ENCODE measurements around the gene RNASEH2A. TPM values are rescaled to one million over a fixed set of nuclear protein-coding genes. Genes with fewer than 3 reads are reported as not detected.

RNASEH2A gene
- total and polyA plus RNA-seq, 2 of the 13 experiments (the other 11 are each of a cell fraction or from before 2014, with no cell fraction given): 25.1 to 35.8 TPM

DNA sequence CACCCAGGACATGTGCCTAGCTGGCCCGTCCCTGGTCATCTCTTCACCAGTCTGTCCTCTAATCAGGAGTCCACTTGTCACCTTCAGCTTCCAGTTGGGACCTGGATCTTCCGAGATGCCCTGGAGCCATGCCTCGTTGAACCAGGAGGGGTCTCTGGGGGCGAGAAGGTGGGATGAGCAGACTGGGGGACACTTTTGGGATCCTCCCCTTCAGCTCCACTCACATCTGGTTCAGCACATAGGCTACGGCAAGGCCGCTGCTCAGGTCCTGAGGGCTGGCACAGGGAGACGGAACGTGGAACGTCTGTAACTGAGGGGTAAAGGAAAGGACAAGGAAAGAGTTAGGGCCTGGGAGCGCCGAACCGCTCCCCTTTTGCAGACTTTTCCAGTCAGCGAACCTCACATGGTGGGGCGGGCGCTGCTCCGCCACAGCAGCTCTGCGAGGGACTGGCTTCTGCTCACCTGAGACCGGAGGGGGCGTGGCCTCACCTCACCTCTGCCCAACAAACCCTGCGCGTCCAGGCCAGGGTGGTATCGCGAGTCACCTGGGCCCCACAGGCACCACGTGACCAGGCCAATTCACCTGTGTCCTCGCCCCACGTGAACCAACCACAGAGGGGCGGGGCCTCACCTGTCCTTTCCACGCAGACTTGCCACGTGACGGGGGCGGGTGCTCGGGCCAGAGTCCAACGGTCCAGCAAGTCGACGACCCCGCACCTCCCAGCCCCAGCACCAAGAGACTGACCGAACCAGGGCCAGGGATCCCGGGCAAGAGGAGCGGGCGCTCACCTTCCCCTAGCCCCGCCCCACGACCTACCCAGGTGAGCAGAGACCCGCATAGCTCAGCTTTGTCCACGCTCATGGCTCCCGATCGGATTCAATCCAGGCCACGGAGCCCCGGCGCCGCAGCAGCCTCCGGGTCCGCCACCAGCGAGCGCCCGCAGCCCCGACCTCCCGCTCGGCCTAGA, 31.5 kb upstream of the RNASEH2A start, which contains the start of gene HOOK2 (continued):
- TF ChIP-seq, protein P1, sequence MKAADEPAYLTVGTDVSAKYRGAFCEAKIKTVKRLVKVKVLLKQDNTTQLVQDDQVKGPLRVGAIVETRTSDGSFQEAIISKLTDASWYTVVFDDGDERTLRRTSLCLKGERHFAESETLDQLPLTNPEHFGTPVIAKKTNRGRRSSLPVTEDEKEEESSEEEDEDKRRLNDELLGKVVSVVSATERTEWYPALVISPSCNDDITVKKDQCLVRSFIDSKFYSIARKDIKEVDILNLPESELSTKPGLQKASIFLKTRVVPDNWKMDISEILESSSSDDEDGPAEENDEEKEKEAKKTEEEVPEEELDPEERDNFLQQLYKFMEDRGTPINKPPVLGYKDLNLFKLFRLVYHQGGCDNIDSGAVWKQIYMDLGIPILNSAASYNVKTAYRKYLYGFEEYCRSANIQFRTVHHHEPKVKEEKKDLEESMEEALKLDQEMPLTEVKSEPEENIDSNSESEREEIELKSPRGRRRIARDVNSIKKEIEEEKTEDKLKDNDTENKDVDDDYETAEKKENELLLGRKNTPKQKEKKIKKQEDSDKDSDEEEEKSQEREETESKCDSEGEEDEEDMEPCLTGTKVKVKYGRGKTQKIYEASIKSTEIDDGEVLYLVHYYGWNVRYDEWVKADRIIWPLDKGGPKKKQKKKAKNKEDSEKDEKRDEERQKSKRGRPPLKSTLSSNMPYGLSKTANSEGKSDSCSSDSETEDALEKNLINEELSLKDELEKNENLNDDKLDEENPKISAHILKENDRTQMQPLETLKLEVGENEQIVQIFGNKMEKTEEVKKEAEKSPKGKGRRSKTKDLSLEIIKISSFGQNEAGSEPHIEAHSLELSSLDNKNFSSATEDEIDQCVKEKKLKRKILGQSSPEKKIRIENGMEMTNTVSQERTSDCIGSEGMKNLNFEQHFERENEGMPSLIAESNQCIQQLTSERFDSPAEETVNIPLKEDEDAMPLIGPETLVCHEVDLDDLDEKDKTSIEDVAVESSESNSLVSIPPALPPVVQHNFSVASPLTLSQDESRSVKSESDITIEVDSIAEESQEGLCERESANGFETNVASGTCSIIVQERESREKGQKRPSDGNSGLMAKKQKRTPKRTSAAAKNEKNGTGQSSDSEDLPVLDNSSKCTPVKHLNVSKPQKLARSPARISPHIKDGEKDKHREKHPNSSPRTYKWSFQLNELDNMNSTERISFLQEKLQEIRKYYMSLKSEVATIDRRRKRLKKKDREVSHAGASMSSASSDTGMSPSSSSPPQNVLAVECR (CRISPR knock-in tag; IDR thresholded peaks at IDR 0.05; ENCODE audit: borderline replicate concordance): peak; percentile 74; the same call in 1 of the 2 replicates
- TF ChIP-seq, protein P2, sequence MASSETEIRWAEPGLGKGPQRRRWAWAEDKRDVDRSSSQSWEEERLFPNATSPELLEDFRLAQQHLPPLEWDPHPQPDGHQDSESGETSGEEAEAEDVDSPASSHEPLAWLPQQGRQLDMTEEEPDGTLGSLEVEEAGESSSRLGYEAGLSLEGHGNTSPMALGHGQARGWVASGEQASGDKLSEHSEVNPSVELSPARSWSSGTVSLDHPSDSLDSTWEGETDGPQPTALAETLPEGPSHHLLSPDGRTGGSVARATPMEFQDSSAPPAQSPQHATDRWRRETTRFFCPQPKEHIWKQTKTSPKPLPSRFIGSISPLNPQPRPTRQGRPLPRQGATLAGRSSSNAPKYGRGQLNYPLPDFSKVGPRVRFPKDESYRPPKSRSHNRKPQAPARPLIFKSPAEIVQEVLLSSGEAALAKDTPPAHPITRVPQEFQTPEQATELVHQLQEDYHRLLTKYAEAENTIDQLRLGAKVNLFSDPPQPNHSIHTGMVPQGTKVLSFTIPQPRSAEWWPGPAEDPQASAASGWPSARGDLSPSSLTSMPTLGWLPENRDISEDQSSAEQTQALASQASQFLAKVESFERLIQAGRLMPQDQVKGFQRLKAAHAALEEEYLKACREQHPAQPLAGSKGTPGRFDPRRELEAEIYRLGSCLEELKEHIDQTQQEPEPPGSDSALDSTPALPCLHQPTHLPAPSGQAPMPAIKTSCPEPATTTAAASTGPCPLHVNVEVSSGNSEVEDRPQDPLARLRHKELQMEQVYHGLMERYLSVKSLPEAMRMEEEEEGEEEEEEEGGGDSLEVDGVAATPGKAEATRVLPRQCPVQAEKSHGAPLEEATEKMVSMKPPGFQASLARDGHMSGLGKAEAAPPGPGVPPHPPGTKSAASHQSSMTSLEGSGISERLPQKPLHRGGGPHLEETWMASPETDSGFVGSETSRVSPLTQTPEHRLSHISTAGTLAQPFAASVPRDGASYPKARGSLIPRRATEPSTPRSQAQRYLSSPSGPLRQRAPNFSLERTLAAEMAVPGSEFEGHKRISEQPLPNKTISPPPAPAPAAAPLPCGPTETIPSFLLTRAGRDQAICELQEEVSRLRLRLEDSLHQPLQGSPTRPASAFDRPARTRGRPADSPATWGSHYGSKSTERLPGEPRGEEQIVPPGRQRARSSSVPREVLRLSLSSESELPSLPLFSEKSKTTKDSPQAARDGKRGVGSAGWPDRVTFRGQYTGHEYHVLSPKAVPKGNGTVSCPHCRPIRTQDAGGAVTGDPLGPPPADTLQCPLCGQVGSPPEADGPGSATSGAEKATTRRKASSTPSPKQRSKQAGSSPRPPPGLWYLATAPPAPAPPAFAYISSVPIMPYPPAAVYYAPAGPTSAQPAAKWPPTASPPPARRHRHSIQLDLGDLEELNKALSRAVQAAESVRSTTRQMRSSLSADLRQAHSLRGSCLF (CRISPR knock-in tag; IDR thresholded peaks at IDR 0.05; ENCODE audit: borderline replicate concordance): no peak
- TF ChIP-seq EEA1 (CRISPR knock-in tag; IDR thresholded peaks at IDR 0.05; ENCODE audit: borderline replicate concordance) (no peak), ZNF225 (CRISPR knock-in tag; IDR thresholded peaks at IDR 0.05) (peak; percentile 72), YEATS4 (CRISPR knock-in tag; IDR thresholded peaks at IDR 0.05; ENCODE audit: borderline replicate concordance) (peak; percentile 58; the same call in 1 of the 2 replicates), BHLHE40 (IDR thresholded peaks at IDR 0.05; ENCODE audit: low read length) (no peak), TBL1XR1 (IDR thresholded peaks at IDR 0.05; ENCODE audit: borderline replicate concordance, low read length, partially characterized antibody) (no peak), ZNF773 (CRISPR knock-in tag; IDR thresholded peaks at IDR 0.05; ENCODE audit: borderline replicate concordance) (no peak), ZNF768 (CRISPR knock-in tag; IDR thresholded peaks at IDR 0.05) (peak; percentile 10; the same call in 1 of the 2 replicates), ARNTL (CRISPR knock-in tag; IDR thresholded peaks at IDR 0.05) (peak; percentile 95), ZNF747 (CRISPR knock-in tag; IDR thresholded peaks at IDR 0.05; ENCODE audit: borderline replicate concordance) (peak; percentile 35; the same call in 1 of the 2 replicates), NFE2L1 (CRISPR knock-in tag; IDR thresholded peaks at IDR 0.05; ENCODE audit: borderline replicate concordance) (no peak), ZNF709 (CRISPR knock-in tag; IDR thresholded peaks at IDR 0.05) (0 out of 2 replicates have a peak, but pooled peaks have one; percentile 60), ZNF549 (CRISPR knock-in tag; IDR thresholded peaks at IDR 0.05) (no peak)
- TF ChIP-seq, protein P3, sequence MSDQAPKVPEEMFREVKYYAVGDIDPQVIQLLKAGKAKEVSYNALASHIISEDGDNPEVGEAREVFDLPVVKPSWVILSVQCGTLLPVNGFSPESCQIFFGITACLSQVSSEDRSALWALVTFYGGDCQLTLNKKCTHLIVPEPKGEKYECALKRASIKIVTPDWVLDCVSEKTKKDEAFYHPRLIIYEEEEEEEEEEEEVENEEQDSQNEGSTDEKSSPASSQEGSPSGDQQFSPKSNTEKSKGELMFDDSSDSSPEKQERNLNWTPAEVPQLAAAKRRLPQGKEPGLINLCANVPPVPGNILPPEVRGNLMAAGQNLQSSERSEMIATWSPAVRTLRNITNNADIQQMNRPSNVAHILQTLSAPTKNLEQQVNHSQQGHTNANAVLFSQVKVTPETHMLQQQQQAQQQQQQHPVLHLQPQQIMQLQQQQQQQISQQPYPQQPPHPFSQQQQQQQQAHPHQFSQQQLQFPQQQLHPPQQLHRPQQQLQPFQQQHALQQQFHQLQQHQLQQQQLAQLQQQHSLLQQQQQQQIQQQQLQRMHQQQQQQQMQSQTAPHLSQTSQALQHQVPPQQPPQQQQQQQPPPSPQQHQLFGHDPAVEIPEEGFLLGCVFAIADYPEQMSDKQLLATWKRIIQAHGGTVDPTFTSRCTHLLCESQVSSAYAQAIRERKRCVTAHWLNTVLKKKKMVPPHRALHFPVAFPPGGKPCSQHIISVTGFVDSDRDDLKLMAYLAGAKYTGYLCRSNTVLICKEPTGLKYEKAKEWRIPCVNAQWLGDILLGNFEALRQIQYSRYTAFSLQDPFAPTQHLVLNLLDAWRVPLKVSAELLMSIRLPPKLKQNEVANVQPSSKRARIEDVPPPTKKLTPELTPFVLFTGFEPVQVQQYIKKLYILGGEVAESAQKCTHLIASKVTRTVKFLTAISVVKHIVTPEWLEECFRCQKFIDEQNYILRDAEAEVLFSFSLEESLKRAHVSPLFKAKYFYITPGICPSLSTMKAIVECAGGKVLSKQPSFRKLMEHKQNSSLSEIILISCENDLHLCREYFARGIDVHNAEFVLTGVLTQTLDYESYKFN (CRISPR knock-in tag; conservative IDR thresholded peaks at IDR 0.05): peak; percentile 40; the same call in 1 of the 2 replicates
